GM21367 (cell line): ENCODE data around the gene VSX2.
"Not testable (repeated sequence)": the region's sequence is repeated elsewhere in the genome, so short reads cannot be mapped to it uniquely, and the experiment has no call there.

ENCODE experiments used
- ATAC-seq: cut with Tn5 transposase; IDR thresholded peaks from one replicate; pipeline ENCODE4 v1.9.1; 2021; ENCODE audit not compliant: unreplicated experiment

The VSX2 gene

GRCh38 chr14:74257941-74258763 is 18.9 kb downstream of the VSX2 start:
- ATAC-seq: no peak

GRCh38 chr14:74258764-74259035 is 19.5 kb downstream of the VSX2 start:
- no peak for ATAC-seq

GRCh38 chr14:74259513-74259912 is 20.3 kb downstream of the VSX2 start:
- ATAC-seq: no peak

- no peak for ATAC-seq
Observed at GRCh38 chr14:74260525-74261233, 21.4 kb downstream of the VSX2 start.

- no peak for ATAC-seq
Observed at GRCh38 chr14:74261288-74261687, 22.0 kb downstream of the VSX2 start.

GRCh38 chr14:74262076-74262475 is 22.8 kb downstream of the VSX2 start:
- no peak for ATAC-seq

GRCh38 chr14:74263181-74263580 is 23.9 kb downstream of the VSX2 start:
- no peak for ATAC-seq

GRCh38 chr14:74263921-74264320 is 24.7 kb downstream of the VSX2 start:
- ATAC-seq: no peak

GRCh38 chr14:74265301-74265965 is 26.2 kb downstream of the VSX2 start:
- no peak for ATAC-seq

- no peak for ATAC-seq
Observed at GRCh38 chr14:74267588-74267987, 28.3 kb downstream of the VSX2 start.

GRCh38 chr14:74270382-74271177 is 31.3 kb downstream of the VSX2 start:
- ATAC-seq: not testable (repeated sequence)

GRCh38 chr14:74271365-74271764 is 32.1 kb downstream of the VSX2 start:
- no peak for ATAC-seq

- no peak for ATAC-seq
Observed at GRCh38 chr14:74275241-74275841, 36.1 kb downstream of the VSX2 start.

GRCh38 chr14:74278080-74278479 is 38.8 kb downstream of the VSX2 start:
- ATAC-seq: no peak

GRCh38 chr14:74281069-74281468 is 41.8 kb downstream of the VSX2 start:
- ATAC-seq: no peak

- ATAC-seq: no peak
Observed at GRCh38 chr14:74286736-74287135, 47.5 kb downstream of the VSX2 start.

- ATAC-seq: no peak
Observed at GRCh38 chr14:74289801-74290200, 50.6 kb downstream of the VSX2 start.

- ATAC-seq: no peak
Observed at GRCh38 chr14:74290415-74290814, 51.2 kb downstream of the VSX2 start.

- ATAC-seq: no peak
Observed at GRCh38 chr14:74292061-74292460, 52.8 kb downstream of the VSX2 start.

GRCh38 chr14:74293606-74294005 is 54.4 kb downstream of the VSX2 start:
- no peak for ATAC-seq

- no peak for ATAC-seq
Observed at GRCh38 chr14:74296037-74296467, 56.8 kb downstream of the VSX2 start.
